Stimulated activated CD4-positive, alpha-beta T cell treated with anti-CD3 and anti-CD28 coated beads, Interleukin-12 subunit alpha, Interleukin-12 subunit beta, amount 100 ng/mL, for 4 hours (primary cell): ENCODE results near the gene RIC3.
"Not testable (repeated sequence)": the region's sequence is repeated elsewhere in the genome, so short reads cannot be mapped to it uniquely, and the experiment has no call there.

Source experiments
- DNase-seq: peaks from one replicate; pipeline ENCODE4 v3.0.0-alpha.2; 2020

RIC3 gene

DNA sequence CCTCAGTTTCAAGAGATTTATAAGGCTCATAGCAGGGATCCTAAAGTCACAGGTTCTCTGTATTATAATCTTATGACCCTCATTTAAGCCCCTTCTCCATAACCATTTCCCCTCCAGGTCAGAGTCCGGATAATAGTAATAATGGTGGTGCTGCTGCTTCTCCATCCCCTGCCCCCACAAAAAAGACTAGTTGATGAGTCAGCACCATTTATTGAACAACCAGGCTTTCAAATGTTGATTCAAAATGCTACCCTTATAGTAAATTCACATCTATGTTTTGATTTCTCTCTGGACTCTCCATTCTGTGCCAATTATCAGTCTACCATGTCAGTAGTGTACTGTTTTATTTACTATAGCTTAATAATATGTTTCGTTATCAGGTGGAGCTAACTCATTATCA lies 17.6 kb upstream of the RIC3 start:
- DNase-seq = no peak

DNA sequence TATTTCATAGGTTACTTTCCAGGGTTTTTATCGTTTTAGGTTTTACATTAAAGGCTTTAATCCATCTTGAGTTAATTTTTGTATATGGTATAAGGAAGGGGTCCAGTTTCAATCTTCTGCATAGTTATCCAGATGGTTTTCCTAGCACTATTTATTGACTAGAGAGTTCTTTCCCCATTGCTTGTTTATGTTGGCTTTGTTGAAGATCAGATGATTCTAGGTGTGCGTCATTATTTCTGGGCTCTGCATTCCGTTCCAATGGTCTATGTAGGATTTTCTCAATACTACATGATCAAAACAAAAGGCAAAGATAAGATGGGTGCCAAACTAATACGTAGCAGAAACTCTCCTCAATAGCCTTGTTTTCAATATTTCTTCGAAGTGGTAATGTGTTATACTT lies 14.3 kb upstream of the RIC3 start:
- no peak for DNase-seq

DNA sequence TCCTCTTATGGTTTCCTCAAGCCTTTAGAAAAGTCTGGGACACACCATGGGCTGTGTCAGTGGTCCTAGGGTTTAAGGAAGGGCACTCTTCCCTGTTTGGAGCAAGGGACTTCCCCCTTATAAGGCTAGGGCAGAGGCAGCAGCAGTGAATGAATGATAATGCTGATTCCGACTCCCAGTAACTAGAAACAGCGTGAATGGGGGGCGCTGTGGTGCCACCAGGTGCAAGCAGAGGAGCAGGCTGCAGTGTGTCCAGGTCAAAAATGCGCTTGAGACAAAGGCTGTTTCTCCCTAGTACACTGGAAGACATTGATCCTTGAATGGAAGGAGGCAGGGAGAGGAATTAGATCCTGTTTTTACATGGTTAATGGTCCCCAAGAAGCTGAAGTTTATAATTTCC lies 11.6 kb upstream of the RIC3 start:
- no peak for DNase-seq

DNA sequence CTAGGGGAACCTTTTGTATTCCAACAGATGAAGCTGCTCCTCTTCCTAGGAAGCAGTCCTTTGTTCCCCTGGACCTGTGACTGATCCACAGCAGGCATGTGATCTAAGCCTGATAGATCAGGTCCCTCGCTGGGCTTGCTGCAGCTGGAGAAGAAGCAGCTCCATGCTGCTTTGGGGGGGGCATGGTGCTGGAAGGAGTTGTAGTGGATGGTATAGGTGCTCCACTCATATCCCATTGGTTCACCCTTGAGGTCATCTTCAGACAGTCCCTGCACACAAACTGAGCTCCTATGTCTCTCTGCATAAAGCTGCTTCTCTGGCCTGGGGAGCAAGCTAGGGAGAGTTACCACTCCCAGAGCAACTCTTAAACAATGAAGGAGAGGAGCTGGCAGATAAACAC lies 9.5 kb upstream of the RIC3 start:
- DNase-seq = no peak

DNA sequence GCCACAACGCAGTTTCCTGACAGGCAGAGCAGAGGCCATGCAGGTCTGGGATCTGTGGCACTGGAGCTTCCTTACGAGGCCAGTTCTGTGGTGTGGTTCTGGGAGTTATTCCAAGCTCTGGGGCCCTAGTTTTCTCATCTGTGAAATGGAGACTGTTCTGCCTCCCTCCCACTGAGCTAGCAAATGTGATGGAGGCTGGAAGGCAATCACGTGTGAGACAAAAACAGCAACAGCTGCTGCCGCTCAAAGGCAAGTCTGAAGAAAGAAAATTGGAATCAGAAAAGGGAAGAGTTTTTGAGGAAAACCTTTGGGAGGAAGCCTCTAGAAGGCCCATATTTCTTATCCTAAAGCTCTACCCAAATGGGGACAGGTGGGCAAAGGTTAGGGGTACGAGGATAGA lies 8.3 kb upstream of the RIC3 start:
- DNase-seq = no peak

DNA sequence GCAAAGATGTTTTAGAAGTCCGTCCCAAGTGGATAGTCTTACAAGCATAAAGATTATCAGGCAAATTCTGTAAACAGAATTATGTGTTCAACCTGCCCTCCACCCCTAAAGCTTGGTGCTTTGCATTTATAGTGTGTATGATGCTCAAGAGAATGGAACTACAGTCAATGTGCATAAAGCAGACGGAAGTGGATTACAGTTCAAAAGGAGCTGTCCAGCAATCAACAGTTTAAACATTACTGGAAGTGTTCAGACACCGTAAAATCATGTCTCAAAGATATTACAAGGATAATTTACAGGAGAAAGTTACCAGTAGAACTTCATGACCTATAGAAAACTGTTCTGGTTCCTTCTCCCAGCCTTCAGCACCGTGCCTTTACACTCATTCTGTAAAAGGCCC lies 1.0 kb downstream of the RIC3 start:
- no peak for DNase-seq

DNA sequence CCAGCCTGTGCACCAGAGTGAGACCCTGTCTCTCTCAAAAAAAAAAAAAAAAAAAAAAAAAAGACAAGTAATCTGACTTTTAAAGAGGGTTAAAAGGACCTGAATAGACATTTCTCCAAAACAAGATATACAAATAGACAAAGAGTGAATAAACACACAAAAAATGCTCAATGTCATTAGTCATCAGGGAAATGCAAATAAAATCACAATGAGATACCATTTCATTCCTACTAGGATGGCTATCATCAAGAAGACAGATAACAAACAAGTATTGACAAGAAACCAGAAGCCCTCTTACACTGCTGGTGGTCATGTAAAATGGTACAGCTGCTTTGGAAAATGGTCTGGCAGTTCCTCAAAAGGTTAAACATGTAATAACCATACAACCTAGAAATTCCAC lies 4.1 kb downstream of the RIC3 start:
- no peak for DNase-seq

DNA sequence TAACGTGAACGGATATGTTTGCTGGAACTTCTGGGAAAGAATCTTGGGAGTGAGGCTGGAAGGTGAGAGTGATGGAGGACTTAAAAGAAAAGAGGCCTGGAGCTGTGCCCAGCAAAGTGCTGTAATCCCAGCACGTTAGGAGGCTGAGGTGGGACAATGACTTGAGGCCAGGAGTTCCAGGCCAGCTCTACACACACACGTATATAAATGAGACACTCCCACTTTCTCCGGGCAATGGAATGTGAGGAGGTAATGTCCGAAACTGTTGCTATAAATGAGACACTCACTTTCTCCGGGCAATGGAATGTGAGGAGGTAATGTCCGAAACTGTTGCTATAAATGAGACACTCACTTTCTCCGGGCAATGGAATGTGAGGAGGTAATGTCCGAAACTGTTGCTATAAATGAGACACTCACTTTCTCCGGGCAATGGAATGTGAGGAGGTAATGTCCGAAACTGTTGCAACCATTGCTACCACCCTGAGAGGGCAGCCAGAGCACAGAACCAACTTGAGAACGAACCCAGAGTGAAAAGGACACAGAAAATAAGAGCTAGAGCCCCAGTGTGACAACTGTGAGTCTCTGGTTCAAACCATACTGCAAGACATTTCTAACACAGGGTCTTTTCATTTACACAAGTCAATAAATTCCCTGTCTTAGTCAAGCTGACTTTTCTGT lies 7.1 kb downstream of the RIC3 start:
- not testable (repeated sequence) for DNase-seq

DNA sequence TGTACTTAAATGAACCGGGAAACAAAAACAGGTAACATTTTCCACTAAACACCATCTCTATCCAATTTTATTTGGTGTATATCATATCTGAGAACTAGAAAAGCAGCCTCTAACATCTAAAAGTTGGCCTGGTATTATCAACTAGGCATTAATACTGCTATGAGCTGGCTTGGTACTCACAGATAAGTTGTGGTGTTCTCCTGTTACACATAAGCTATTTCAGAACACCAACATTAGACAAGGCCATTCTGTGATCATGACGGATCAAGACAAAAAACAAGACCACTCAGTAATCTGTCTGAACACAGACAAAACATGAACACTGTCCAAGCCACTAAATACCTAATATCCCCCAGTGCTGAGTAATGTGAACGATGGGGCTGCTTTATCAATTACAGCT lies 11.9 kb downstream of the RIC3 start:
- DNase-seq = no peak

DNA sequence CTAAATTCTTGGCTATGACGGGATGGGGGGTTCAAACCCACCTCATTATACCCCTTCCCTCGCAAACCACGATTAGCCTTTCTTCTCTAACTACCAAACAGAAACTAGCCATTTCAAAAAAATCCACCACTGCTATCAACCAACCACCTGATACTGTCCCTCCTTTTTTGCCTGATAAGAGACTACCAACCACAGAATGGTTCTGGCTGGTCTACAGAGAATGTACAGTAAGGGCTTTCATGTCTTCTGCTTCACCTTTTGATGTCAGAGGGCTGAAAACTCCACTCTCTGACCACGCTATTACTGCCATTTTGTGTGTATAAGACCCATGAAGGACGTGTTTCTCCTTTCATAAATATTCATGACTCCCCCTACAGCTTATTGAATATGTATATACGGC lies 19.1 kb downstream of the RIC3 start:
- no peak for DNase-seq

DNA sequence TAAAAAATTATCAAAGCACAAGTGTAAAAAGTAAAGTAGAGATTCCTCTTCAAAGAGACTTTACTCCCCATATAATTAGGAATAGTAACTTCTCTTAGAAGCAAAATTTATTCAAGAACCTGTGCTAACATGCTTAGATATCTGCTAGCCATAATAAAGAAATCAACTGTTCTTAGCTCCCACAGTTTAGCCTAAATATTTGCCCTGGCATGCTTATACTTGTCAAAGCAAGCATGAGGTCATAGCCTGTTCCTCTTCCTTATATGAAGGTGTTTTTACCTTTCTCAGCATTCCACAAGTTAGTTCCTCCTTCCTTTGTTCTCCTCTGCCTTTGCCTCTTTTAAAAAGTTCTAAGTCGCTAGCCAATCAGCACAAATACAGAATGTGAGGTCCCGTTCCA lies 30.3 kb downstream of the RIC3 start:
- no peak for DNase-seq

DNA sequence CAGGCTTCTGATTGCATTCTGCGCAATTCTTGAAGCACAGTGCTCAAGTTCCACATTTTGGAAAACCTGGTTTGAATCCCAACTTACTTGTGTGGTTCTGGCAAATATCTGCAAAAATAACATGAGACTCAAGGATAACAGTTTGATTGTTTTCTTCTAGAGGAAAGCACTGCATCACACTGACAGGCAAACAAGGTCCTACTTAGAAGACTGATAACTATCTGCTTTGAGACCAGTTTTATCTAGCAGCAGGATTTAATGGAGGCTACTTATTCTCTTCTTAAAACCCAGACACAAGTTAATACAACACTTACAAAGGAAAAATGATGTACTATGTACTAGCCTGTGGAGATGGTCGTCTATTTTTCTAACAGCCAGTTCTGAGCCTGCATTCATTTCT lies 41.4 kb downstream of the RIC3 start:
- no peak for DNase-seq

DNA sequence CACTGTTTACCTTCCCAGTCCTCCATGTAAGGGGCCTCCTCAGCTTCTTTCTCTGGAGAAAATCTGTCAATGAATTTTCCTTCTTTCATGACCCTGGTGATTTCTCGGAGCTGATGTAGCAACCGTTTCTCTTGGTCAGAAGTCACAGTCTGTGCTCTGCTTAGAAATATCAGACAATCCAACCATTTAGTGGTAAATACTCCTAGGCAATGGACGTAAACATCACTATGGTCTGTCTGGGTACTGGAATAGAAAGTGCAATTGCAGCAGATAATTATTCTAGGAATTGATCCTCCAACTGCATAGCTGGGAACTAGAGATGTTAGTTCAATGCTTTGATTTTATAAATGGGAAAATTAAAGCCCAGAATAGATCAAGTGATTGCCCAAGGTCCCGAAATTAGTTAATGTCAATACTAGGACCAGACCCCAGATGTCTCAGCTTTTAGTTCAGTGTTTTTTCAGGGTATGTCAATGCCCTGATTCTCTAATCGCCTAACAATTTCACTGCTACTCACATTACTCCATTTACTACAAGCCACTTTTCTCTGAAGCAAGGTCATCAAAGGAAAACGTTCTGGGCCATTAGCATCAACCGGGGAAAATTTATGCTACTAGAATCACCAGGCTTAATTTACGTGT lies 42.1 kb downstream of the RIC3 start:
- no peak for DNase-seq

DNA sequence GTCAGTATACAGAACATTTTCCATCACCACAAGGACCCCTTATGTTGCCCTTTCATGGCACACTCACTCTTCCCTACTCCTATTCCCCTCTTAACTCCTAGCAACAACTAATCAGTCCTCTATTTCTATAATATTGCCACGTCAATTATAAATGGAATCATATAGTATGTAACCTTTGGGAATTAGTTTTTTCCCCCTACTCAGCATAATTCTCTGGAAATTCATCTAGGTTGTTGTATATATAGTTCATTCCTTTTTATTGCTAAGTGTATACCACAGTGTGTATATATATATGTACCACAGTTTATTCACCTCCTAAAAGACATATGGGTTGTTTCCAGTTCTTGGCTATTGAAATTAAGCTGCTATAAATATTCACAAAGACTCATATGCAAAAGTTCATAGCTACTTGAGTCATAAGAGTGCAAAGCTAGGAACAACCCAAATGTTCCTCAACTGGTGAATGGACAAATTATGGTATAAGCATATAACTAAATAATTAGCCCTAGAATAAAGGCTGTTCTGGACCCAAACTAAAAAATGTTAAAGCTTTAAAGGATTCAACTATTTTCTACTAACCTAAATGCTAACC lies 46.6 kb downstream of the RIC3 start:
- DNase-seq = no peak

DNA sequence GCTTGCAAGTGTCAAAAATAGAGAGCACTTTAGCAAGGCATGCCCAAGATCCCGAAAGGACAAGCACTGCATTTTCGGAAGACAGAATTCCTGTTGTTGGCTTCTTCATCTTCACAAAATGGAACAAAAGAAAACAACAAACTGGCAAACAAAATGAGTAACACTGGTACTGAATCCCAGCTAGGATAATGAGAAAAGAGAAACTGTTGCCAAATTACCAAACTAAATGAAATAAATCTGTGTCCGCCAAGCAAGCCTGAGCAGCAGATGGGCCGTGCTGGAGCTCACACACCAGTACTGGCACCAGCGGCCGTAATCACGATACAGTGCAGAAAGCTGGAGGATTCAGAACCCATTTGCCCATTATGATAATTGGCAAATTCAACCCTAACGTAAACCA lies 57.2 kb downstream of the RIC3 start:
- DNase-seq = no peak

DNA sequence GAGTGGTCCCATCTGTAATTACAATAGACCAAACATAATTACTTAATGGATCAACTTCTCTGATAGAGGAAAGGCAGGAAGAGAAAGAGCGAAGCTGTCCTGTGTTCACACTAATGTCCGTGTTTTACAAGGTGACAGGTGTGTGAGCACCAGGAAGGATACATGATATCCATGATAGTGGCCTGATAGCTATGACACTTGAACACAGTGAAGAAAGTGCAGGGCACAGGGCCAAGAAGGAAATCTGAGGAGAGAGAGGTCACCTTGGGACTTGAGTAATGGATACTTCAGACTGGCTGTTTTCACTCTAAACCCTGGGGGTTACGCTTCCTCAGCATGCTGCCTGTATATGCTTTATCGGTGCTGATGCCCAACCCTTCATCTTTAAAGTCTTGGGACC lies 58.4 kb downstream of the RIC3 start:
- DNase-seq = no peak

DNA sequence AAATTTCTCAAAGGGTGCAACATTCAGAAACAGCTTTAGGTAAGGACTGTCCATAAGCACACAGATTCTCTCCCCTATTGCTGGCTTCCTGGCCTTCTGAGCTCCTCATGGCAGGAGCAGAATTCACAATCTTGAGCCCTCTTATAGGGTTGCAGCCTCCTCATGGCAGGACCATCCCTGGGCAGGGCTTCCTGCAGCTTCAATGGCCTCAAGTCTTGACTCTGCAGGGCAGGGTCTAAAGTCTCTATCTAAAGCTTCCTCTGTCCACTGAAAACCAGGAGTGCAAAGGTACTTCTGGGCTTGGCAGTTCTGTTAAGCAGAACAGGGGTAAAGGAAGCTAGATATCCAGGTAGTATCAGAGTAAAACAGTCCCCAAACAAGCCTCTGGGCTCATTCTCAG lies 59.1 kb downstream of the RIC3 start:
- DNase-seq = no peak

DNA sequence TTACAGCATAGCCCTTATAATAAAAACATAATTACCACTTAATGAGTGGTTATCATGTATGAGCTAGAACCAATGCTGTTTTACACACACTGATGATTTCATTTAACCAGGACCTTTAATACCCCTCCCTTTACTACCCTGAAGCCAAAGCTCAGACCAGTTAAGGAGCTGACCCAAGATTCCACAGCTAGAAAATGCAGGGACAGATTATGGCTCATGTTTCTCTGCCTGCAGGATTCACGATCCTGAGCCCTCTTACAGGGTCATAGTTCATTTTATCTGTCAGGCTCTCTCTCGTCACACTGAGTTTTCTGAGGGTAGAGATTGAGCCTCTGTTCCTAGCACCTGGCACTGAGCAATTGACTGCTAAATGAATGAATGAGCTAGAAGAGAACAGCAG lies 60.4 kb downstream of the RIC3 start:
- no peak for DNase-seq

DNA sequence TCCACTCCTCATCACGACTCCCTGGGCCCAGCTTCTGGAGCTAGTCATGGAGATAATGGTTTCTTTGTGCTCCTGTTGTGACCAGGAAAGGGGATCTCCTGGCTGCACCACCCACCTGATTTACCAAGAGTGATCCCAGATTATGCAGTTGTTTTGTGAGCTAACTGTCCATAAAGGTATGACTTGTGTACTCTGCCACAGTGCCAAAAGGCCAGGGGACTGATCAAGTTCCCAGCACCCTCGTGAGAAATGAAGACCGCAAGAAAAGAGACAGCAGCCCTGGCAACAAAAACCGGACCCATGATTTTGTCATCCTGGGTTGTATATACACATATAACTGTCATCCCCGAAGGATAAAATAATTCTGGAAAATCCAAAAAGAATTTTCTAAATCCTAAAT lies 61.2 kb downstream of the RIC3 start:
- DNase-seq = no peak

DNA sequence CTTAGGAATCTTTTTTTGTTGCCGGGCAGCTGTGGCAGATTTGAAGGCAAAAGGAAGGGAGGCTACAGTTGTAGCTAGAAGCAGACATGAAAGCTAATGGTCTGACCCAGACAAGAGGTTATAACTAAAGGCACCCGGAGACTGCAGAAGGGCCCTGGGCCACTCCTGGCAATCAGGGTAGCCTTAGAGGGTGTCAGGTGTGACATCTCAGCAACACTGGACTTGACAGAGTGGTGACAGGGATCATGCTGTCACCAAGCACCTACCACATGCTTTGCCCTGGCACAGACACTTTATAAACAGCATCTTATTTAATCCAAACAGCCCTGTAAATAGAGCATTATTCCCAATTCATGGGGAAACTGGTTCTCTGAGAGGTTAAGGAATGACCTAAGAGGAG lies 62.1 kb downstream of the RIC3 start:
- DNase-seq = no peak

DNA sequence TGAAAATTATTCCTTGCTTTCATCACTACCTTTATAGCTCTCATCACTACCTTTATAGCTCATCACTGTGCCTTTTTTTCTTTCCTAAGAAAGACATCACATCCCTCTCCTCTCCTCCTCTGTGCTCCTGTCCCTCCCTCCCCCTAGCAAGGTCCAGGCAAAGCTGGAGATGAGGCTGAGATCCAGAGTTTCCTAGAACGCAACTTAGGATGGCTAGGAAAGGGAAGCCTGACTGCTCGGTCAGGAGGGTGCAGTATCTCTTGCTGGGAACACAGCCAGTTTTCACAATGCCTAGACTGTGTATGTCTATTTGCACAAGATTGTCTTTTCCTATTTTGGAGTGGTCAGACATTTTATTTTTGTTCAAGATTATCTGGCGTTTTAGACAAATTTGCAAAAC lies 63.2 kb downstream of the RIC3 start:
- DNase-seq = no peak

DNA sequence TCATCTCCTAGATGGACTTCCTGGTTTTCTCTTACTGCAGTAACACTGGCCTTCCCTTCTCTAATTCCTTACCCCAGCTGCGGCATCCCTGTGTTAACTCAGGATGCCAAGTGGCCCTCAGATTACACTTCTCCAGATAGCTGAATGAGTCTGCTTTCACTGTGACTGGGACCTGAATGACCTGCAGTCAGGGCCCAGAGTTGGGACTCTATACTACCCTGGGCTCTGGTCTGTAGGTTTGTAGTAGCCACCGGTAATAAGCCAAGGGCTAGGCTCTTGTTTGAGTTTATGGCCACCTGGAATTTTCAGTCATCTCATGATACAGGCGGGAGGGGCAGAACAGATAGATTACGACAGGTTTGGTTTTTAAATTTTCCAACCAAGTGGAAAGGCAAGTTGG lies 63.7 kb downstream of the RIC3 start:
- no peak for DNase-seq

DNA sequence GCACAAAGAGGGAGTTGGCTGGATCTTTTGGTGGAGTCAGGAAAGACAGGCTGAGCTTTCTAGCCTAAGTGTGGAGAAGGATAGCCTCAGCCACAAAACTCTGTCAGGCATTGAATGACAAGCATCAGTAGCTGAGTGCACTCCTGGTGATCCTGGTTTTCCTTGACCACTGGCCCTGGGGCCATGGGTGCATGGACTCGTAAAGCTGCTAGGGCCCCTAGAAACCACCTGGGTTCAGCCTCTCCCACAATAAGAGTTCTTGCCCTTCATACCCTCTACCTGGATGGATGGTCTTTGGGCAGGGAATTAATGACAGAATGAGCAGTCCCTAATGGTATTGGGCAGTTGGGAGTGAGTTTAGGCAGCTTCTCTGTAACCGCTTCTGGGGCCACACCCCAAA lies 64.9 kb downstream of the RIC3 start:
- no peak for DNase-seq

DNA sequence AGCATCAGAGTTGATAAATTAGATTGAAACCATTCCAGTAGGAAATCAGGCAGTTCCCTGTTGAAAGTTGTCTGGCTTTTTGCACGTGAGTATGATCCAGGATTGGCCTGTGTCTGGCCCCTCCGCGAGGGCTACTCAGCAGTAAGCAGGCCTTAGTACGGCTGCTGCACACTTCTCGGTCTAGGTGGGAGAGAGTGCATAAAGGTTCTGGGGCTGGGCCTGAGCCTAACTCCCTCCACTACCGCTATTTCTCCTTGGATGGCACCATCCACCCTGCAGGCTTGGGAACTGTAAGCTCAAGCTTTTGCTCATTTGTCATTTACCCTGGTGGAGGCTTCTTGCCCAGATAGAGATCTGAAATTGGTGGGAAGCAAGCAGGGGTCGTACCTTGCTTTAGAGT lies 65.9 kb downstream of the RIC3 start:
- DNase-seq = no peak
